Ammon's horn (tissue), 1 donor: Measurements from ENCODE around the gene LMTK2.

ENCODE experiments used
- DNase-seq: peaks from one replicate; pipeline ENCODE4 v3.0.0-alpha.2; 2016; ENCODE audit warnings: low spot score

The LMTK2 gene

GRCh38 chr7:98203261-98203963, 96.8 kb downstream of the LMTK2 start:
- no peak for DNase-seq

GRCh38 chr7:98203964-98204605, 97.4 kb downstream of the LMTK2 start:
- no peak for DNase-seq

DNA sequence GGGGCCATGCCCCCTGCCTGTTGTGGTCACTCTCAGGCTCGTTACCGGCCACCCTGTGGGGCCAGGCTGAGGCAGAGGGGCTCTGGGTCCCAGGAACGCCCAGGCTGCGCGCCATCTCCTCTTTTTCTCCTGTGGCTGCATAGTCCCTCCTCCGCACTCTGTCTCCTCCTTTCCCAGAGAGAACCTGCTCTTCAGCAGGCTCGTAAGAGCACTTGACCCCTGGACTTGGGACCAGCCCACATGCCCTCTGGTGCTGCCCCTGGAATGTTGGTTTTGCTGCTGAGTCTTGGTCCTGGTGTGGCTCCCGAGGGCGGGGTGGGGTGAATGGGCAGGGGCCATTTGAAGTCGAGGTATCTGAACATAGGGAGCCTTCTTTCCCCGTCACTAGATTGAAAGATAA, 98.0 kb downstream of the LMTK2 start:
- DNase-seq, result no peak

GRCh38 chr7:98205162-98205845, 98.6 kb downstream of the LMTK2 start:
- no peak for DNase-seq

DNA sequence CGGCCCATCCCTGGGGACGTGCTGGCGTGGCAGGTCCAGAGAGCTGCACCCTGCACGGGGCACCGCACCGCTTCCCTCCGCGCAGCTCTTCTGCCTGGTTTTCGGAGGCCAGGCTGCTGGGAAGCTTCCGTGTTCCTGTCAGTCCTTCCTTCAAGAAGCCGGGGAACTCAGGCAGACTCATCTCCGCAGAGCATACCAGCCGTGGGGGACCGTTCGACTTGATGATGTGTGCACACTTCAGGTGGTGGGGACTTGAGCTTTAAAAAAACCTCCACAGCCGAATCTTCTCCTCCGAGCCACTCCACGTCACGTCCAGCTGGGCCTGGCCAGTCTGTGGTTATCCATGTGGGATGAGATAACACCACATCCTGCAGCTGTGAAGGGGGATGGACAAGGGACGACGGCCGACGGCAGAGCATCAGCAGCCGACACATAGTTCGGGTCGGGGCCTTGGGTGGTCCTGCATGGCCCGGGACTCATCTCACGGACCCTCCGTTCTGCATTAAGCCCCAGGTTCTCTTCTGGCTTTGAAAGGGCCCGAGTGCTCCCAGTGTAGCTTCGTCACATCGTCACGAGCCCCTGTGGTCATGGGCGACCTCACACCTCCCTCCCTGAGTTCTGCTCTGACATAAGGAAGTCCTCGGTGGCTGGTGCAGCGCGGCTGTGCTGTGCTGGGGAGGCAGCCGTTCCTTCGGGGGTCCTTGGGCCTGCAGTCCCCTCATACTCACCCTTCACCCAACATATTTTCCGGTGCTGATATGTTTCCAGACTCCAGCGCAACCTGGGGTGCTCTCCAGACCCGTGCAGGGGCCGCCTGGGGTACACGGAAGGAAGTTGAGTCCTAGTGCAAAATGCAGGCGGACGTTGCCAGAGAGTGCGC, 100.0 kb downstream of the LMTK2 start:
- no peak for DNase-seq

DNA sequence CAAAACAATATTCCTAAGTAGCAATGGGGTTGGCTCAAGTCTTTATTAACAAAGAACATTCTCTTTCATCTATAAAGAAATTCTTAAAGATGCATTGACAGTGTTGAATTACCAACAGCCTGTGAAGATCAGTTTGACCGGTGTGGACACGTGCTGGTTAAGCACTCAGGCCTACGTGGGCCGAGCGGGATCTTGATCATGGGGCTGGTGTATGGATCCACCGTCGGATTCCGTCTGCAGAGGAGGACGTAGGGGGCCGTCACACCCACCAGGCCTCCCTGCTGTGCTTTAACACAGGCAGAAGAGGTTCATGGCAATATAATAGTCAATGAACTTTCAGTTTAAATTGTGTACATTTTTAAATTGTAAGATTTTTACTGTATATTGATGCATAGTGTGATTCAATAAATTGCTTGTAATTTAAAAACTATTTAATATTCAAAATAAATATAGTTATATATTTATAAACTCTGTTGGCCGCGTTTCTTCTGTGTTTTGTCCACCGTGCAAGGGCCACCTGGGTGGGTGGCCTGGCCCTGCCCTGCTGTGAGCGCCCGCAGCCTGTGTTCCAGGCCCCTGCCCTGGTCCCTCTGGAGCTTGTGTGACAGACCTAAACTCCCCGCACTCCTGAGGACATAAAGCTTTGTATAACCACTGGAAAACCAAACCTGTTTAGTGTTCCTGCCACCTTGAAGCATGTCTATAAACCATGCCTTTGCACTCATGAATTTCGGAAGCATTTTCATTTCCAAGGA, 102.7 kb downstream of the LMTK2 start:
- no peak for DNase-seq

GRCh38 chr7:98210513-98211220, 104.0 kb downstream of the LMTK2 start:
- DNase-seq, result no peak

DNA sequence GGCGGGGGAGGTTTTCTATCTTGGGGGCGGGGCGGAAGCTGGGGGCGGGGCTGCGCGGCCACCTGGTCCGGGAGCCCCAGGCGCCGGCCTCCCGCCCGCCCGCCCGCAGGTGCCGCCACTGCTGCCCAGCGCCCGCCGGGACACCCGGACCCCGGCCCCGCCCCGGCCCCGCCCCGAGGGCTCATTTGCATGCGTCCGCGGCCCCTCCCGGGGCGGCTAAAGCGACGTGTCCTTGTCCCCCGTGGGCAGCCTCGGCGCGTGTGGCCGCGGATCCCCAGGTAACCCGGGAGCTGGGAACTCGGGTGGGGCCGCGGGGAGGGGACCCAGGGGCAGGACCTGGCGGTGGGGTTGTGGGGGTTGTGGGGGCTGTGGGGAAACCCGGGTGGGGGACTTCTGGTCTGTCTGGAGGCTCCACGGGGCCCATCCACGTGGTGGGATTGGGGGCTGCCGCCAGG, 104.6 kb downstream of the LMTK2 start, which contains the start of gene BHLHA15:
Gene BHLHA15, plus strand, starts transcription at position 219 of the 455 bp plus-strand sequence. CDS start 871 bp downstream, outside the sequence.
- no peak for DNase-seq

GRCh38 chr7:98211676-98212531, 105.2 kb downstream of the LMTK2 start:
- DNase-seq, result no peak

DNA sequence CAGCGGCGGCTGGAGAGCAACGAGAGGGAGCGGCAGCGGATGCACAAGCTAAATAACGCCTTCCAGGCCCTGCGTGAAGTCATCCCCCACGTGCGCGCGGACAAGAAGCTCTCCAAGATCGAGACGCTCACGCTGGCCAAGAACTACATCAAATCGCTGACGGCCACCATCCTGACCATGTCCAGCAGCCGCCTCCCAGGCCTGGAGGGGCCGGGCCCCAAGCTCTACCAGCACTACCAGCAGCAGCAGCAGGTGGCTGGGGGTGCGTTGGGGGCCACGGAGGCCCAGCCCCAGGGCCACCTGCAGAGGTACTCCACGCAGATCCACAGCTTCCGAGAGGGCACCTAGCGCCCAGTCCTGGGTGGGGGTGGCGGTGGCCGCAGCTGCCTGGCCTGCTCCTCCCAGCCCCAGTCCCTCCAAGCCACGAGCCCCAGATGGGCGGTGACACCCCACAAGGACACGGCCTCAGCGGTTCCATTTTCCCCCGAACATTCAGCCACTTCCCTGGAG, 105.9 kb downstream of the LMTK2 start:
- no peak for DNase-seq

DNA sequence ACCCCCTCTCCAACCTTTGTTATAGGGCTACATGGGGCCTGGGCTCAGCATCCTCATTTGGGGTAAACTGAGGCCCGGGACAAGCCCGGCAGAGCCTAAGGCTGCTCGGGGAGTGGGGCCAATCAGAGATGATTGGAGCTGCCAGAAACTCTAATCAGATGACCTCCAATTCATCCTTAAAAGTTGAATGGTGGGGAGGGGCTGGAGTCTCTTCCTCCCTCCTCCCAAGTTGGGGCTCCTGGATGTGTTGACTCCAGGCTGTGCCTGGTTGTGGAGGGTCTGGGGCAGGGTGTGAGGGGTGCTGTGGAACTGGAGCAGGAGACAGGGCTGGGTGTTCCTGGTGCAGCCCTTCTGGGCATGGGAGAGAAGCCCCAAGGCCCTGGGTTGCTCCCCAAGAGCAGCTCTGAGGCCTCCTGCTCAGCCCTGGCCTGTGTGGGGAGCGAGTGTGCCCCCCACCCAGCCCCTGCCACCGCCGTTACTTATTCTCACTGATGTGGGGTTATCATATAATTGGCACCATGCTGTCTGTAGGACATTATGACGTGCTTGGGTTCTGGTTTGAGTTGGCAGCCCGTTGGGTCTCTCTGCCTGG, 106.7 kb downstream of the LMTK2 start:
- DNase-seq, result no peak

GRCh38 chr7:98213888-98214810, 107.5 kb downstream of the LMTK2 start:
- DNase-seq, result no peak

DNA sequence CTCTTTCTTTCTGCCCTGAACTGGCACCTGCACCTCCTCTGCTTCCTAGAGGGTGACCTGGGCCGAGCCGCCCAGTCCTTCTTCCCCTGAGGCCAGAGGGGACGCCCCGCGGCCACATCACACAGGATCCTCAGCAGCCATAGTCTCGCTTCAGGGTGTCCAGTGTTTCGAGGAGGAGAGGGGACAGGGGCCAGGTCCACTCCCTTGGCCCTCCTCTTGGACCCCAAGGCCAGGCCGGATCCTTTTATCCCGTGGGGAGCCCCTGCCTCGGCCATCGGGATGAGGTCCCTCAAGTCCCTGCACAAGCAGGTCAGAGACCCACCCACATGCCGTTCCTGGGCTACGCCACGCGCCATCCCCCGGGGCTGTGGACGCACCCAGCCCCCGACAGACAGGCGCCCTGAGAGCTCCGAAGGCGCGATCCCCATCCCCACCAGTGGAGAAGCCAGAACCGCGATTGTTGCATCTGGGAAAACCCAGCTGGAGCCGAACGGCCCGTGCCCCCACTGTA, 108.2 kb downstream of the LMTK2 start:
- DNase-seq, result no peak

DNA sequence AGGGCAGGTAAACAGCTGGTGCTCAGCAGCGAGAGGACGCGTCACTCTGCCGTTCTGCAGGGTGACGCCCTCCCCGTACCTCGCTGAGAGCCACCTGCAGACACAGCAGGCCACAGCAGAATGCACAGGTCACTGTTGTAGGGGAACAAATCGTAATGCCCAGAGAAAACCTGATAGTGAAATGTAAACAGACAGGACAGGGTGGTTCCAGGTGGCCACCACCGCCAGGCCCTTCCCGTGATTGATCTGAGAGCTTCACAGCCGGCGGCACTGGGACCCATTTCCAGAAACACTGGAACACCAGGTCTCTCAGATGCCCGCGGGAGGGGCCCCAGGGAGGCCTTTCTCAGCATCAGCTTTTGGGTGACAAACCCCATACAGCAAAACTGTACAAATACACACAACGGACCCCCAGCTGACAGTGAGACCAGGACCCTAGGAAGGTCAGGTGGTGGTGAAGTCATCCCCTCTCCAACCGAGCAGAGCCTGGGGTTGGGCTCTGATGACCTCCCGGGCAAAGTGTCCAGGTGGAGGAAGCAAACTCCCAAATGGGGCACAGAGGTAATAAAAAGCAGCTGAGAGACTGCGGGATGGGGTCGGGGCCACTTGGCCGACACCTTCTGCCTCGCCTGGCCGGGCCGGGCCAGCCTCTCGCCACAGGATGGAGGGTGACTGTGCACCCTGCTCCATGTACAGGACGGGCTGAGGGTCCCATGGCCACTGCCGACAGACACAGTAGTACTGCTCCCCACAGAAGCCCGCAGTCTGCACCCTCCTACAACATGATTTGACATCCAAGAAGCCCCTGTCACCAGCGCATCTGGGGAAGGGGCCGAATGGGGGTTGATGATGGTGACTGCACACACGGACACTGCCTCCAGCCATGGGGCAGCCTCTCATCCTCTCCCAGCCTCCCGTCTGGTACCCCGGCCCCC, 109.2 kb downstream of the LMTK2 start:
- no peak for DNase-seq

GRCh38 chr7:98216941-98217622, 110.4 kb downstream of the LMTK2 start:
- no peak for DNase-seq
